Activated T-helper 1 cell treated with anti-CD3 and anti-CD28 coated beads, Interleukin-2, amount 50 U/mL, for 16 hours (primary cell): Measurements from ENCODE around the gene OR5V1.
"Not testable (repeated sequence)": the region's sequence is repeated elsewhere in the genome, so short reads cannot be mapped to it uniquely, and the experiment has no call there.

Source experiments
- DNase-seq, 2 donors: peaks; one replicate each; pipeline ENCODE4 v3.0.0-alpha.2; 2020; ENCODE audit warnings: low read depth in 1 of 2, low spot score in 1 of 2

The OR5V1 gene

DNA sequence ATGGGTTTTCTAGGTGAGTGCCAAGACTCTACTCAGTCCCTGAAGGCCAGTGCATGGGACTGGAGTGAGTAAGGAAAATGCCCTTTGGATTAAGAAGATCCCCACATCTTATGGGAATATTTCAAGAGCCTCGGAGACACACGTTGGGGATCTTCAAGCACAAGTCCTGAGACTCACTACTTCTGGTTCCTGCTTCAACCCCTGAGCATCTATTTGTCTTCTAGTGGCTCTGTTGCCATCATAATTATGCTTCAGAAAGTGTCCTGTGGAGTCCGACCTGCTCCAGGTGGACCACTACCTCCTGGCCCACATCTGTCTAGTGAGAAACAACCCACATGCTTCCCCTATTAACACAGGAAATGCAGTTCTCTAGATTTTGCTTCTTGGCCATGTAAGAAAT is at the start of gene OR5V1:
Gene OR5V1, minus strand, starts transcription at position 101 of the 400 bp plus-strand sequence. CDS start 12,670 bp downstream, outside the sequence.
- DNase-seq: no peak

- DNase-seq: no peak
These were observed 45.9 kb upstream of the OR5V1 start, which contains the start of gene OR12D1 for GRCh38 chr6:29414588-29414987. TSS of gene OR12D1 (plus strand) at chr6:29414928.

- no peak for DNase-seq
These were observed 35.1 kb upstream of the OR5V1 start for GRCh38 chr6:29403801-29404200.

DNA sequence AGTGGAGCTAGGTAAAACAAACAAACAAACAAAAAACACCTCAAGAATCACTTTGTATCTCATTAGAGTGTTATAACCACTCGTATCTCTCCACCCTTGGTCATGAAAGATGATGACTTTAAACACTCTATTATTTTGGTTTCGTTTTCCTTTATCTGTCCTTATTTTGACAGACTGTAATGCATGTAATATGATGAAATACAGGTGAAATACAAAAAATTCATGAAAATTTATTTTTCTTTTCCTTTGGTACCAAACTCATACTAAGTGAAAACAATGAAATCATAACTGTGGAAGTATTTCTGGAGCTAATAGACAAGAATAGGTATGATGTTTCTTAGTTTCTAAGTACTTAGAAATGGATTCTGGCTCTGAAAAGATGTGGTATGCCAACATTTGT is 30.9 kb upstream of the OR5V1 start:
- DNase-seq: no peak

DNA sequence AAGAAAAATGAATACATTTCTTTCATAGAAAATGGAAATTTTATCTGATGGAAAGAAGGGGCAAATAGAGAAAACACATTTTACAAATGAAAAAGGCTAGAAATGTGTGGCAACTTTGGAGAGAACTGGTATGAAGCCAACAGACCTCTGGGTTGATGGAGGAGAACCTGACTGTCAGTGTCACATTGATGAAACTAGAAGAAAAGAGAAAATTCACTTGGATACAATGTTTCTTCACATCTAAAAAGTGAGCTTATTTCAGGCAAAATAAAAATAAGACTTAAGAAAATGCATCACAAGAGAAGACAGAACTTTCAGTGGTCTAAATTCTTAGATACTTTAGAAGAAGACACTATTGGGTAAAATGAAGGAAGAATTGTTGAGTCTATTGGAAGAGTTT is 26.7 kb upstream of the OR5V1 start, which contains the start of gene OR12D2:
Gene OR12D2, plus strand, starts transcription at position 301 of the 400 bp plus-strand sequence. CDS start 1,069 bp downstream, outside the sequence.
- DNase-seq: no peak

- no peak for DNase-seq
These were observed 19.9 kb upstream of the OR5V1 start for GRCh38 chr6:29388533-29388932.

GRCh38 chr6:29376003-29376402 is 7.3 kb upstream of the OR5V1 start:
- no peak for DNase-seq

DNA sequence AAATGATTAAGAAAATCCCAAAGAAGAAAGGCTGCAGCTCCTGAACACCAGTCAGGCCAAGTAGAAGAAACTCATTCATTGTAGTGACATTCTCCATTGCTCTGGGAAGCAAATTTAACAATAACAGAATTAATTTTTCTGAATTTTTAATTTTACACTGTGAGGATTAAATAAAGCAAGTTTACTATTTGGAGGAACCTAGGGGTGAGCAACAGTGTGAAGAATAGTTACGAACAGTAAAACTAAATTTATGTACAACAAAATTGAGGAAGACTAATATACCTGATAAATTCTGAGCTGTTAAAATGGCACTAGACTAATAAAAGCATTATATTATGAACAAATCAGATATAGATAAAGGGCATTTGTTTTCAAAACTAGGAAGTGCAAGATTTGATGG is 6.5 kb upstream of the OR5V1 start, which contains the start of gene OR12D3:
Gene OR12D3, minus strand, starts transcription at position 101 of the 400 bp plus-strand sequence. Its CDS starts 4 bp downstream, at position 97.
- no peak for DNase-seq

DNA sequence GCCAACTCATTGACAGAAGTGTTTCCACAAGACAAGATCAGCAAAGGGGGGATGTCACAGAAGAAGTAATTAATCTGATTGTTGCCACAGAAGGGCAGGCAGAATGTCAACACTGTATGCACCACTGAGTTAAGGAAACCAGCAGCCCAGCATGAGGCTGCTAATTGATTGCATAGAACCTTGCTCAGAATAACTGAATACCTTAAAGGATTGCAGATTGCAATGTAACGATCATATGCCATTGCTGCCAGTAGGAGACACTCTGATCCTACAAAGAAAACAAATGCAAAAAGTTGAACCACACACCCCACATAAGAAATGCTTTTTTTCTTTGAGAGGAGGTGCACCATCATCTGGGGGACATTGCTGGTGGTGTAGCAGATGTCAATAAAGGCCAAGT is 13.1 kb downstream of the OR5V1 start:
- DNase-seq: no peak

DNA sequence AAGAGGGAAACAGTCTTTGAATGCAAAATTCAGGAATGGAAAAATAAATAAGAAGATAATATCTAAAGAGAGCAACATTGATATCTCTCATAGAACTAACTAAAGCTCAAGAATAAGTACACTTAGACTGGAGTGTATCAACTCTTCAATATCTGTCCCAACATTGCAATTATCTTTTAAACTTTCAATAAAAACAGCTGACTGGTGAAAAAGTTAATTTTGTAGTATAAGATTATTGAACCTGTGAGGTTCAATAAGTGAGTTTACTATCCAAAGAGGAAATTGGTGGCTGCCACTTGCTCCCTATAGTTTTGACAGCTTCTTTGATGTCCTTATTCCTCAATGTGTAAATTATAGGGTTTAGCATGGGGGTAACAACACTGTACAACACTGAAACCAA is 13.7 kb downstream of the OR5V1 start:
- no peak for DNase-seq

GRCh38 chr6:29349348-29349747 is 19.3 kb downstream of the OR5V1 start:
- DNase-seq: not testable (repeated sequence)

GRCh38 chr6:29345380-29345779 is 23.3 kb downstream of the OR5V1 start:
- no peak for DNase-seq

- no peak for DNase-seq
These were observed 32.4 kb downstream of the OR5V1 start for GRCh38 chr6:29336269-29336668.

- DNase-seq: no peak
These were observed 36.0 kb downstream of the OR5V1 start for GRCh38 chr6:29332676-29333075.

DNA sequence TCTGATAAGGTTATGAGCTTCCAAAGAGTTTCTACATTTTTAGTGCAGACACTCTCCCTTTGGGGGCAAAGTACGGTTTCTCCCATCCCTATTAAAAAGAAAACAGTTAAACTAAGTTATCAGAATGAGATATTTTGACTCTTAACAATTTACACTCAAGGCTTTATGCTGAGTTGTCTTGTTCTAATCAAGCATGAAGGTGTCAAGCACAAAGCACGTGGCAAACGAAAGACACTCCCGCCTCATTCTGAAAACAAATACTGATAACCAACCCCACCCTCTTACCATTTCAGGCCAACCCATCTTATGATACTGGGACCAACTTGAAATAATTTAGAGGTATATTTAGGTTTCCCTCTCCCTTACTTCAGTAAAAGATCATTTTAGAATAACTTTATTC is 42.9 kb downstream of the OR5V1 start:
- no peak for DNase-seq

GRCh38 chr6:29323332-29323731 is 45.3 kb downstream of the OR5V1 start:
- not testable (repeated sequence) for DNase-seq

- DNase-seq: no peak
These were observed 48.7 kb downstream of the OR5V1 start for GRCh38 chr6:29319931-29320330.
